Activated CD4-positive, CD25-positive, alpha-beta regulatory T cell treated with anti-CD3 and anti-CD28 coated beads, Interleukin-2, amount 50 U/mL, for 72 hours (primary cell): ENCODE results near the gene ZSCAN12.
"Not testable (repeated sequence)": the region's sequence is repeated elsewhere in the genome, so short reads cannot be mapped to it uniquely, and the experiment has no call there.

Source experiments
- DNase-seq: peaks from one replicate; pipeline ENCODE4 v3.0.0; 2021

The ZSCAN12 gene

DNA sequence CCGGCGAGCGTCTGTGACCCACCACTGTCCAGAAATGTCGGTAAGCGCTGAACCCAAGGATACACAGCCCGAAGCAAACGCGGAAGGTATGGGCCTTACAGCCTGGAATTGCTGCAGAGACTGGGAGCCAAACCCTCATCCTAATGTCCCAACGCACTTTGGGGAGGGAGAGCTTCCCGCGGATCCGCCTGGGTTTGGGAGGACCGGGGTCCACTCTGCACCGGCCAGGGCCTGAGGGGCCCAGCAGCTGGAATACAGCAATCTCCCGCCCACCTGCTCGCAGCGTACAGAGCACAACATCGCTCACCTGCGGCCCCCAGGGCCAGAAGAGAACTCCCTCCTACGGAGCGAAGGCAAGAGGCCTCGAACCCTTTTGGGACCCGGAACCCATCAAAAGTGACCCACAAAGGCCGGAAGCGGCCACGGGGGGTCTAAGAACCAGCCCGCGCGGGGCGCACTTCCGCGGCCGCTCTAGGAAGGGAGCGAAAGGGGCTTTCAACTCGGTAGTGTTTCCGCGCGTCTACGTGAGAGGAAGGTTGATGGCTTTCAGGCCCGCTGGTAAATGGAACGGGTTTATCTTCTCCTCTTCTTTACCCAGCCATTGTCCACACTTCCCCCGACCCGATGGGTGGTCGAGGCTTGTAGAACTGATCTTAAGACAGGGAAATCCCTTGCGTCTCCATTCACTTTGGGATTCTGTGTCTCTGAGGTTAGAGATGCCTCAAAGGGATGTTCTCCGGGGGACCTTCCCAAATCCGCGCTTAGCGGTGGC is at the start of gene ZSCAN12:
Gene ZSCAN12, minus strand, starts transcription at position 398 of the 772 bp plus-strand sequence. CDS start 1,342 bp downstream, outside the sequence.
- peak; percentile 74 for DNase-seq

DNA sequence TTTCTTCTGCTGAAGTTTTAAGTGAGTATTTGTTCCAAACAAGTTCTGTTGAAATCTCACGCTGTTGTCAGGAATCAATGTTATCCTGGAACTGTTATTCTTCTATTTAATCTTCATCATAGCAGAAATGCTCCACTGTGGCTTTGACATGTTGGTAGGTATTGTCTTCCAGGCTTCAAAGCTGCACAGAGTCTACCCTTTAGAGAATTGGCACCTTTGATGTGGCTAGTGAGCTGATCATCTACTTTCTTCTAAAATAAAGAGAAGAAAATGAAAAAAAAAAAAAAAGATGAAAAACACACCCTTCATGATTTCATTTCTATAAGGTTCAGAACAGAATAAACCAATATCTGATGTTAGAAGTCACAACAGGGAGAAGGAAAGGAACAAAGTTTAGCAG is 49.5 kb upstream of the ZSCAN12 start:
- no peak for DNase-seq

DNA sequence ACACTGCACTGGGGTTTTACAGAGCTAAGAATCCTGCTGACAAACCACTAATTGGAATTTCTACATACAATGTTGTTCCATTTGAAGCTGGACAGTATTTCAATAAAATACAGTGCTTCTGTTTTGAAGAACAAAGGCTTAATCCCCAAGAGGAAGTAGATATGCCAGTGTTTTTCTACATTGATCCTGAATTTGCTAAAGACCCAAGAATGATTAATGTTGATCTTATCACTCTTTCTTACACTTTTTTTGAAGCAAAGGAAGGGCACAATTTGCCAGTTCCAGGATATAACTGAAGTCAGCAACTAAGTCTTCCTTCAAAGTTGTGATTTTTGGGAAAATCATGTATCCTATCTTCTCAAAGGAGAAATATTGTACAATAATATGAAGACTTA is 48.0 kb upstream of the ZSCAN12 start:
- DNase-seq: not testable (repeated sequence)

DNA sequence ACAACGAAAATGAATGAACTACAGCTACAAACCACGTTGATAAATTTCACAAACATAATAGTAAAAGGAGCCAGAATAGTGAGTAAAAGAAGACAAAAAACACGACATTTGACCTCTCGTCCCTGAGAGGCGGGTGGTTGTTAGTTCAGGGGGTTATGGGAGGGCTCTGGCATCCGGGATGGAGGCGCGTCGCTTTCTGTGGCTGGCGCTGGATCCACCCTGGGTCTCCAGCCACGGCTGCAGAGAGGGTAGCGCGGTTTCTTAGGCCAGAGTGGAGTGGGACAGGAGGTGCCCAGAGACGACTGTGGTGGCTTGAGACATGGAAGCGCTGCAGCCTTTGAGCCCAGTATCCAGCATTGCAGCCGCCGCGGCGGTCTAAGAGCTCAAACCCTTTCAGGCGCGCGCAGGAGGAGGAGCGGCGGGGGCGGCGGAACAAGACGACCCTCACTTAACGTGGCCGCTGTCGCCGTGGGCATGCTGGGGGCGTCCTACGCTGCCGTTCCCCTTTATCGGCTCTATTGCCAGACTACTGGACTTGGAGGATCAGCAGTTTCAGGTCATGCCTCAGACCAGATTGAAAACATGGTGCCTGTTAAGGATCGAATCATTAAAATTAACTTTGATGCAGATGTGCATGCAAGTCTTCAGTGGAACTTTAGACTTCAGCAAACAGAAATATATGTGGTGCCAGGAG is 47.4 kb upstream of the ZSCAN12 start:
- no peak for DNase-seq

DNA sequence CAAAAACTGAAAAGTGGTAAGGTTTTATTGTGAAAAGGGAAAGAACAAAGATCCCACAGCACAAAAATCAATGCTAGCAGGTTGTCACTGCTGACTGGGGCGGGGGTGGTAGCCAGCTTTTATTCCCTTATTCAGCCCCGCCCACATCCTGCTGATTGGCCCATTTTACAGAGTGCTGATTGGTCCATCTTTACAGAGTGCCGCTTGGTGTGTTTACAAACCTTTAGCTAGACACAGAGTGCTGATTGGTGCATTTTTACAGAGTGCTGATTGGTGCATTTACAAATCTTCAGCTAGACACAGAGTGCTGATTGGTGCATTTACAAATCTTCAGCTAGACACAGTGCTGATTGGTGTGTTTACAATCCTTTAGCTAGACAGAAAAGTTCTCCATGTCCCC is 45.2 kb upstream of the ZSCAN12 start:
- DNase-seq: not testable (repeated sequence)

DNA sequence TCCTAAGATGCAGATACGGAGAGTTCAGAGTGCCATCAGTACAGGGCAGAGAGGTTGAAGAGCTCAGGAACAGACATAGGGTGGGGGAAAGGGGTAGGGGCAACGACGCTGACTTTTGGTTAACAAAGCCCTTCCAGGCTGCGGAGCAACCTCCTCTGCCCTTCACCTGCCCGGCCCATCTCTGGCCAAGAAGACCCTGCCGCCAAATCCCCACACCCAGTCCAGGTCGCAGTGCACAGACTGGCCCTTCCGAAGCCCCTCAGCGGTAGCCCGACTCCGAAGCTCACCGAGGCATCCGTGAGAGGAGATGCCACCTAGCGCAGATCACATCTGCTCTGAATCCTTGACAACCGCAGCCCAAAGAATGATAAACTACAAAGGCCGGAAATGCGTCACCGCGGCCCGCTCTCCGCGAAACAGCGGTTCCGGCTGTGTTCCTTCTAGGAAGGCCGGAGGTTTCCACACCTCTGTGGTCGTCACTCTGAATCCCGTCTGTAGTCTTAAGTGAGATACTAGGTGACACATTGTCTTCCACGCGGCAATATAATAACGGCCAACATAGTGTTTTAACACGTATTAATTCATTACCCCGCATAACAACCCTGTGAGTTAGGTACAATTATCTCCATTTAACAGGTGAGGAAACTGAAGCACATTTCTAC is 43.7 kb upstream of the ZSCAN12 start, which contains the start of gene ZSCAN23:
Gene ZSCAN23, minus strand, starts transcription at position 380 of the 662 bp plus-strand sequence. CDS start 7,225 bp downstream, outside the sequence.
- peak; percentile 71 for DNase-seq

DNA sequence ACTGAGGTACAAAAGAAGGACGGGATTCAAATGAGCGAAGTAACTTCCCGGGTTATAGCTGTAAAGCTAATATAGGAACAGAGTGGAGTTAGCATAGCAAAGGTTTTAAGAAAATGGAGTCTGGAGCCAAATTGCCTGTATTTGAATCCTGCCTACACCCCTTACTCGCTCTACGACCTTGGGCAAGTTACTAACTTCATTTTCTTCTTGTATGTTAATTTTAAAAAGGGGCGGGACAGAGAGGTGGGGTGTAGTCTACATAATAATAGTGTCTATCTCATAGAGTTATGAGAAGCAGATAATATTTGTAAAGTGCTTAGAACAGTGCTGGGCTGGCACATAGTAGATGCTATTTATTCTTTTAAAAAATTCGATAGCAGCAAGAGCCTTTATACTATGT is 43.0 kb upstream of the ZSCAN12 start:
- no peak for DNase-seq

DNA sequence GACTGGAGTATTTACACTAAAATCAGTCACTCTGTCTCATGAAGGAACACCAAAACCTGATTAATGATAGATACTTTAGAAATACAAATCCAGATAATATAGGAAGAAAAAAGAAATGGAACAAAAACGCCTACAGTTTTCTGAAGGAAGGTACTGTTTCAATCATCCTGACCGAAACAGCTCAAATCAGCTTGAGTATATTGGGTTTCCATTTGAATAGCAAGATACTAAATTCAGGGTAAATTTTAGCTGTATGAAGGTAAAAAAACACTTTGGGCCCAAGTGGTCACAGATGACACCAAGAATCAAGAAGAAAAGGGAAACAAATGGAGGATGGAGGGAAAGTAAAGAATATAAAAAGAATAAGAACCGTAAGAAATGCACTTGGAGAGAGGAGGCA is 36.9 kb upstream of the ZSCAN12 start:
- DNase-seq: no peak

DNA sequence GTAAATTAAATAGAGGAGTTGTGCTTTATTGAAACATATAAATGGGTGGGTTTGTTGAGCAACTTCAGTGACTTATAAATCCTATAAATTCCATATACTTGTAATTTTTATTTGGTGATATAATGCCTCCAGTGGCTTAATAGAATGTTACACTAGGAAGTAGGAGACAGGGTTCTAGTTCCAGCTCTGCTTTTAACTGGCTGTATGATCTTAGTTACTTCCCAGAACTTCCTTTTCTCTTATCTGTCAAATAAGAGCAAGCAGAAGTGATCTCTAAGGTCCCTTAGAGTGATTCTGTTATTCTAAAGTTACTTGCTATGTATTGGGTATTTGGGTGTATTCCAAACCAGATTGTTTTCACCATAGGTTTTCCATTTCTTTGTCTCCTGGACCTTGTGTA is 33.6 kb upstream of the ZSCAN12 start:
- DNase-seq: no peak

DNA sequence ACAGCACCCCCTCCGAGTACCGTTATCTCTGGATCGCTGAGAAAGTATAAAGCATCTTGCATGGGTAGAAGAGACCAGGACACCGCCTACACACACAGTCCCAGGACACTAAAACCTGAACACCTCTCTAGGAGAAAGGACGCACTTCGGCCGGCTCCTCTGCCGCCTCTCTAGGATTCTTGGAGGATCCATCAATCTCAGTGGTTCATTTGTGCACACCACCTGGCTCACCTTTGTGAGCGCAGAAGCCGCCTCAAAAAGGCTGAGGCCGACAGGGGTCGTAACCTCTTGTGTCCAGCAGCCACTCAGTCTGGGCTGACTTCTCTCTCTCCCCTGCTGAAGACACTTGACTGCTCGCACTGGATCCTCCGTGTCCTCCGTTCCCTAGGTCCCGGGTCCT is 30.2 kb upstream of the ZSCAN12 start:
- no peak for DNase-seq

DNA sequence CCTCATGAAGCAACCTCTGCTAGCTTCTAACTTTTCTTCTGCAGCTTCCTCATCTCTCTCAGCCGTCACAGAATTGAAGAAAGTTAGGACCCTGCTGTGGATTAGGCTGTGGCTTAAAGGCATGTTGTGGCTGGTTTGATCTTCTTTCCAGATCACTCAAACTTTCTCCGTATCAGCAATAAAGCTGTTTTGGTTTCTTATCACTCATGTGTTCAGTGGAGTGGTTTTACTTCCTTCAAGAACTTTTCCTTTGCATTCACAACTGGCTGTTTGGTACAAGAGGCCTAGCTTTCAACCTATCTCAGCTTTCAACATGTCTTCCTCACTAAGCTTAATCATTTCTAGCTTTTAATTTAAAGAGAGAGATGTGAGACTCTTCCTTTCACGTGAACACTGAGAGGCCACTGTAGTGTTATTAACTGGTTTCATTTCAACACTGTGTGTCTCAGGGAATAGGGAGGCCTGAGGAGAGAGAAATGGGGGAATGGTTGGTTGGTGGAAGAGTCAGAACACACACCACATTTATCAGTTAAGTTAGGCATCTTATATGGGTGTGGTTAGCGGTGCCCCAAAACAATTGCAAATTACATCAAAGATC is 26.5 kb upstream of the ZSCAN12 start:
- no peak for DNase-seq

DNA sequence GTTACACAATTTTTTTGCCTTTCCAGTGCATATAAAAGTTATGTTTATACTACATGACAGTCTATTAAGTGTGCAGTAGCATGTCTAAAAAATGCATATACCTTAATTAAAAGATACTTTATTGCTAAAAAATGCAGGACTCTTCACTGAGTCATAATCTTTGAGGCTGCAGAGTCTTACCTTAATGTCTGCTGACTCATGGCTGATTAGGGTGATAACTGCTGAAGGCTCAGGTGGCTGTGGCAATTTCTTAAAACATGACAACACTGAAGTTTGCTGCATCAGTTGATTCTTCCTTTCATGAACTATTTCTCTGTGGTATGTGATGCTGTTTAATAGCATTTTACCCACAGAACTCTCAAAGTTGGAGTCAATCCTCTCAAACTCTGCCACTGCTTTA is 24.6 kb upstream of the ZSCAN12 start:
- DNase-seq: no peak

DNA sequence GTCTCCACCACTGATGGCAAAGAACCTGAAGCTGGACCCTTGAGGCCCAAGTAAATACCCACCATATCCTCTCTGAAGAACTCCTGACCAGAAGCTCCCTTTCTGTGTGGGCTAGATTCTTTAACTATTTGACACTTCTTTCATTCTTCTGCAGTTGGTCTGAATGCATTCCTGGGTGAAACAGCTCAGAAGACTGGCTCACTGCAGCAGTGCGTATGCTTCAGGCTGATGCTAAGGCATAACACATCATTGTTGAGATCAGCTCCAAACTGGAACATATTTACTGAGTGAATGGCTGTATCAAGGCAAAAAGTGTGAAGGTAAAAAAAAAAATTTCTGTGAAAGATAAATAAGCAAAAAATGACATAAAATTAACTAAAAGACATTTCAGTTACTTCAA is 24.0 kb upstream of the ZSCAN12 start:
- DNase-seq: no peak

DNA sequence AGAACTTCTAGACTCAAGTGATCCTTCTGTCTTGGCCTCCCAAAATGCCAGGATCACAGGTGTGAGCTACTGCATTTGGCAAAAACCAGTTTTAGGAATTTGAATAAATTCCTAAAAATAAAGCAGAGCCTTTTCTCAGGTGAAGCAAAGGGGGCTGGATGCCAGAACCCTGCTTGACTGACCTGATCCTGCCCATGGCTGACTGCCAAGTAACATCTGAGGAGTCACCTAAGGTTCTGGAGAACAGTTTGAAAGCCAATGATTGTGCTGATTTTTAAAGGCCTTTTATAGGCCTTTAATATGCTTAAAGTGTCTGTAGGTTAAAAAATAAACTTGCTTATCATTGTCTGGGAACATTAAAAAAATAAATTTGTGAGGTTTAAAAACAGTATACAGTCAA is 14.1 kb upstream of the ZSCAN12 start:
- no peak for DNase-seq

DNA sequence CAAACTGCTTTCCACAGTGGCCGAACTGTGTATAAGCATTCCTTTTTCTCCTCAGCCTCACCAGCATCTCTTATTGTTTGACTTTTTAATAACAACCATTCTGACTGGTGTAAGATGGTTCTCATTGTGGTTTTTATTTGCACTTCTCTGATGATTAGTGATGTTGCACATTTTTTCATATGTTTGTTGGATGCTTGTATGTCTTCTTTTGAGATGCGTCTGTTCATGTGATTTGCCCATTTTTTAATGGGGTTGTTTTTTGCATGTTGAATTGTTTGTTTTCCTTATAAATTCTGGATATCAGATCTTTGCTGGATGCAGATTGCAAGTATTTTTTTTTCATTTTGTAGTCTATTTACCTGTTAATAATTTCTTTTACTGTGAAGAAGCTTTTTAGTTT is 11.2 kb upstream of the ZSCAN12 start:
- no peak for DNase-seq

DNA sequence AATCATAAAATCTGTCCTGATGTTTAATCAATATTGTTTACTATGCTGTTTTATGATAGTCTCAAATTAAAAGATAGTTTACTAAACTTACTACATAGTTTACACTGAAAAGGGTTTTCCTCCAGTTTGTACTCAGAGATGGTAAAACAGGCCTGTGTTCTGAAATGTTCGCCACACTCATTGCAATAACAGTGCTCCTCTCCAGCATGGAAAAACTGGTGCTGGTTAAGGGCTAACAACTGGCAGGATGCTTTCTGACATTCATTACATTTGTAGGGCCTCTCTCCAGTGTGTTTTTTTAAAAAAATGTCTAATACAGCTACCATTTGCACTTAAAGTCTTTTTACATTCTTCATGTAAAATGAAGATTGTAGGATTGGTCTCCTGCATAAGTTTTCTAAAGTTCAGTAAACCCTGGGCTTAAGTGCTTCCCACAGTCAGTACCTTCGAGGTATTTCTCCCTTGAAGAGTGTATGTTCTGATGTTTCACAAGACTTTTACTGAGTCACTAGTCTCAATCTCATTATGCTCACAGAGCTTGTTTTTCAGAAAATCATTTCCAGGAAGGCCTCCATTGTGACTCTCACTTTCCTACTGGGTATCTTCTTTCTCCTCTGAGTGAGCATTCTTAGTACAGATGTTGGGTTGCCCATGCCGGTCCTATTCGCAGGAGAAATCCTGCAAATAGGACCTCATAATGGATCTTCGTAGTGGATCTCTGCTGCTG is 8.7 kb upstream of the ZSCAN12 start:
- no peak for DNase-seq

DNA sequence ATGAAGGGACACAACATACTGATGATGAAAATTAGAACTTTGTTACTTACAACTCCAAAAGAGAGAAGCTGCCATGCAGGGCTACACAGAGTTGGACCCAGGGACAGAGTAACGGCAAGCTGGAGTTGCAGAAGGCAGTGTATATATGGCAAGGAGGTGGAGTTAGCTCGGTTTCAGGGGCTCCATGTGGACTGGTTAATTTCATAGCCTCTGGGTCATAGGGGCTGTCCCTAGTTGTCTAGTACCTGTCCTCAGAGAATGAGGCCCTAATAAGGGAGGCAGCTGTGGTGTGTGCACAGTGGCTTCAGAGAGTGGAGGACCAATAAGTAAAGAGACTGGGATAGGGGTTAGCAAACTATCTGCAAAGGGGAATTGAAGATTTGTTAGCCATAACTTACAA is 7.9 kb upstream of the ZSCAN12 start:
- no peak for DNase-seq

DNA sequence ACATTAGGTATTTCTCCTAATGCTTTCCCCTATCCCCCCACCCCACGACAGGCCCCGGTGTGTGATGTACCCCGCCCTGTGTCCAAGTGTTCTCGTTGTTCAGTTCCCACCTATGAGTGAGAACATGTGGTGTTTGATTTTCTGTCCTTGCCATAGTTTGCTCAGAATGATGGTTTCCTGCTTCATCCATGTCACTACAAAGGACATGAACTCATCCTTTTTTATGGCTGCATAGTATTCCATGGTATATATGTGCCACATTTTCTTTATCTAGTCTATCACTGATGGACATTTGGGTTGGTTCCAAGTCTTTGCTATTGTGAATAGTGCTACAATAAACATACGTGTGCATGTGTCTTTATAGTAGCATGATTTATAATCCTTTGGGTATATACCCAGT is 4.4 kb upstream of the ZSCAN12 start:
- not testable (repeated sequence) for DNase-seq

DNA sequence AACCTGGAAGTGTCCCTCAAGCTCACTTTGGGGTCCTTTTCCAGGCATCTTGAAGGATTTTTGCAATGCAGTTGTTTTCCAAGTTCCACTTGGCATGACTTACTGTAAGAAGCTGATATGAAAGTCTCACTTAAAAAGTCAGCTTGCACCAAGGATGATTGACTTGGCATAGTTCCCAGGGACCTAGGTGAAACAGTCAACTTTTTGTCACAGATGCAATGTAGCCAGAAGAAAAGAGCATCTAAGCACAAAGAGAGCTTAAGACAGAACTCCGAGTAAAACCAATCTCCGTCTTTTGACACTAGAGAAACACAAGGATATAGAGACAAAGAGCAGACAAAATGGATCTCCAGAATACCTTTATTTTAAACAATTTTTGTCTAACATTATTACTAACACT is 2.6 kb upstream of the ZSCAN12 start:
- DNase-seq: no peak

DNA sequence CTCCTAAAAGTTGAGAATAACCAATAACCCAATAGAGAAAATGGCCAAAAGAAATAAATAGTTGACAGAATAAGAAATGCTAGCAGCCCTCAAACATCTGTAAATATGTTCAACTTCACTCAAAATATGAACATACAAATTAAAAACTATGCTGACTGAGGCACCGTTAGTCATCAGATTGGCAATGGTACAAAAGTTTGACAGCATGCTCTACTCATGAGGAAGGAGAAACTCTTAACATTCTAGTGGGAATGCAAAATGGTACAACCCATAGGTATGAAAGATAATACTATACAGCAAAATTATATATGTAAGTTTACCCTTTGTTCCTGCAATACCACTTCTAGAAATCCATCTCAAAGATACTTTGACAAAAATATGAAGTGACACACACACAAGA is 1.6 kb upstream of the ZSCAN12 start:
- no peak for DNase-seq

DNA sequence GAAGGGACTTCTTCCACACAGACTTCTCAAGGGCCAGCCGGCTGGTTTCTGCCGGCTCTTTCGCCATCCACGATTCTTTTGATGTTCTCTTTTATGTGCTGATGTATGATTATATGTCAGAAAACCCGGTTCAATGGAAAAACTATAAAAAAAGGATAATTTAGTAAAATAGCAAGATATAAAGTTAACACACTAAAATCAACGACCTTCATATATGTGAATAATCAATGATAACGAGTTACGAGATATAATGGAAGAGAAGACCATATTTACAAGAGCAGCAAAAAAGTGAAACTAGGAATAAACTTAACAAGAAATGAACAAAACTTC is 540 bp upstream of the ZSCAN12 start:
- DNase-seq: no peak

DNA sequence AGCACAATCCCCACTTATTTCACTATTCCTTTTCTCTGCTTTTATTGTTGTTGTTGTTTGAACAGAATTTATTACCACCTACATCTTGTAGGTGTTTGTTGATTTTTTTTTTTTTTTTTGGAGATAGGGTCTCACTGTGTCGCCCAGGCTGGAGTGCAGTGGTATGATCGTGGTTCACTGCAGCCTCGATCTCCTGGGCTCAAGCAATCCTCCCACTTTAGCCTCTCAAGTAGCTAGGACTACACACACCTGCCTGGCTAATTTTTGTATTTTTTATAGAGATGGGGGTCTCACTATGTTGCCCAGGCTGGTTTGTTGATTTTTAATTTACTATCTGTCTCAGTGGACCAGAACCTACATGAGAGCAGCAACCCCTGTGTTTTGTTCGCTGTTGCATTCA is 3.6 kb downstream of the ZSCAN12 start:
- DNase-seq: no peak
